Fibroblast of the aortic adventitia (primary cell): ENCODE results near the gene IFNL4. TPM values are rescaled to one million over a fixed set of nuclear protein-coding genes. Genes with fewer than 3 reads are reported as not detected.

Experiments used
- DNase-seq: peaks from one replicate; pipeline ENCODE4 v3.0.0-alpha.2; 2010; ENCODE audit warnings: low read depth
- H3K4me3 ChIP-seq: 2 replicates; pipeline ENCODE4 v1.5.1; 2011; ENCODE audit warnings: low read depth, mild to moderate bottlenecking, control low read depth, low read length, moderate library complexity
- CTCF ChIP-seq: IDR thresholded peaks from 2 replicates; pipeline ENCODE4 v1.5.1; 2011; ENCODE audit warnings: mild to moderate bottlenecking, low read length, control low read depth, inconsistent platforms; ENCODE audit not compliant: insufficient read depth
- total RNA-seq: library from RNA; depleted of rRNA; stranded (reverse); fragments of >200 nt; gene quantifications from 2 replicates; pipeline ENCODE4 v1.2.3, GENCODE V29; 2012; ENCODE audit warnings: low replicate concordance

IFNL4 gene
- total RNA-seq, 1 donor = not detected

- TF ChIP-seq CTCF = no peak
- H3K4me3 ChIP-seq = no peak overlapping the region
- DNase-seq = no peak
Observed at GRCh38 chr19:39206122-39206521, 42.5 kb downstream of the IFNL4 start.

GRCh38 chr19:39205449-39205764, 43.2 kb downstream of the IFNL4 start:
- TF ChIP-seq CTCF = no peak
- H3K4me3 ChIP-seq = no peak overlapping the region
- DNase-seq = no peak

- no peak within 1 kb of the TSS for H3K4me3 ChIP-seq
- no peak for DNase-seq
- no peak for TF ChIP-seq CTCF
Observed at GRCh38 chr19:39203372-39204341, 45.0 kb downstream of the IFNL4 start, which contains the start of gene SYCN. Gene SYCN (minus strand): TSS chr19:39204263. CDS start chr19:39204254, 9 bp downstream.

- DNase-seq = no peak
- H3K4me3 ChIP-seq = no peak overlapping the region
- TF ChIP-seq CTCF = no peak
Observed at GRCh38 chr19:39202998-39203355, 45.7 kb downstream of the IFNL4 start.

- no peak overlapping the region for H3K4me3 ChIP-seq
- no peak for TF ChIP-seq CTCF
- DNase-seq = no peak
Observed at GRCh38 chr19:39200803-39201115, 47.9 kb downstream of the IFNL4 start.

- DNase-seq = no peak
- H3K4me3 ChIP-seq = no peak overlapping the region
- TF ChIP-seq CTCF = no peak
Observed at GRCh38 chr19:39200066-39200802, 48.4 kb downstream of the IFNL4 start.
